NCI-H774 (cell line): ENCODE data around the gene TMCC1.
"Not testable (repeated sequence)": the region's sequence is repeated elsewhere in the genome, so short reads cannot be mapped to it uniquely, and the experiment has no call there.

ENCODE experiments used
- DNase-seq: peaks from one replicate; lab custom pipeline; 2025; lab: John Stamatoyannopoulos, UW

Gene TMCC1

GRCh38 chr3:129892486-129892856 lies 1.0 kb downstream of the TMCC1 start:
- DNase-seq, result no peak

- DNase-seq, result no peak
These were observed 2.6 kb downstream of the TMCC1 start for GRCh38 chr3:129890891-129891290.

- no peak for DNase-seq
These were observed 3.4 kb downstream of the TMCC1 start for GRCh38 chr3:129890125-129890524.

GRCh38 chr3:129888771-129889170 lies 4.7 kb downstream of the TMCC1 start:
- DNase-seq, result no peak

- DNase-seq, result no peak
These were observed 12.2 kb downstream of the TMCC1 start for GRCh38 chr3:129881261-129881660.

- DNase-seq, result no peak
These were observed 15.2 kb downstream of the TMCC1 start for GRCh38 chr3:129878355-129878754.

GRCh38 chr3:129874479-129874878 lies 19.0 kb downstream of the TMCC1 start:
- not testable (repeated sequence) for DNase-seq

GRCh38 chr3:129868912-129869311 lies 24.6 kb downstream of the TMCC1 start:
- DNase-seq, result no peak

GRCh38 chr3:129867506-129868124 lies 25.9 kb downstream of the TMCC1 start:
- no peak for DNase-seq

- DNase-seq, result no peak
These were observed 27.7 kb downstream of the TMCC1 start for GRCh38 chr3:129865806-129866205.

GRCh38 chr3:129864519-129864918 lies 29.0 kb downstream of the TMCC1 start:
- no peak for DNase-seq

- DNase-seq, result no peak
These were observed 34.2 kb downstream of the TMCC1 start for GRCh38 chr3:129859272-129859671.

GRCh38 chr3:129857899-129858298 lies 35.6 kb downstream of the TMCC1 start:
- no peak for DNase-seq

- DNase-seq, result not testable (repeated sequence)
These were observed 36.7 kb downstream of the TMCC1 start for GRCh38 chr3:129856790-129857189.

GRCh38 chr3:129855832-129856419 lies 37.6 kb downstream of the TMCC1 start:
- DNase-seq, result no peak

GRCh38 chr3:129855170-129855831 lies 38.2 kb downstream of the TMCC1 start:
- DNase-seq, result no peak

- DNase-seq, result no peak
These were observed 39.1 kb downstream of the TMCC1 start for GRCh38 chr3:129854460-129854859.

- DNase-seq, result no peak
These were observed 47.6 kb downstream of the TMCC1 start for GRCh38 chr3:129845956-129846355.

- no peak for DNase-seq
These were observed 52.7 kb downstream of the TMCC1 start for GRCh38 chr3:129840707-129841360.

GRCh38 chr3:129838086-129838485 lies 55.4 kb downstream of the TMCC1 start:
- no peak for DNase-seq

GRCh38 chr3:129837065-129837642 lies 56.4 kb downstream of the TMCC1 start:
- no peak for DNase-seq

GRCh38 chr3:129836381-129837064 lies 57.0 kb downstream of the TMCC1 start:
- no peak for DNase-seq
